HAP-1 (cell line): ENCODE data around the gene SNX4.
"Not testable (repeated sequence)": the region's sequence is repeated elsewhere in the genome, so short reads cannot be mapped to it uniquely, and the experiment has no call there.

Experiments
- DNase-seq, 2 experiments: peaks; one replicate each; pipeline ENCODE4 v3.0.0-alpha.2; 2016 to 2020; ENCODE audit warnings: low spot score in 2 of 2
- H3K27me3 ChIP-seq: fragments of 250-450 bp; sonication (Bioruptor Pico); 2 replicates; pipeline ENCODE4 v1.5.1; 2020; ENCODE audit warnings: low read depth, mild to moderate bottlenecking, moderate library complexity
- H3K36me3 ChIP-seq: fragments of 250-450 bp; sonication (Bioruptor Pico); replicated peaks from 2 replicates; pipeline ENCODE4 v1.5.1; 2020; ENCODE audit warnings: mild to moderate bottlenecking
- H3K4me1 ChIP-seq: fragments of 250-450 bp; sonication (Bioruptor Pico); 2 replicates; pipeline ENCODE4 v1.5.1; 2020; ENCODE audit warnings: mild to moderate bottlenecking
- H3K4me3 ChIP-seq: fragments of 250-450 bp; sonication (Bioruptor Pico); 2 replicates; pipeline ENCODE4 v1.5.1; 2020; ENCODE audit warnings: mild to moderate bottlenecking, moderate library complexity
- H3K9me3 ChIP-seq: fragments of 250-450 bp; sonication (Bioruptor Pico); 2 replicates; pipeline ENCODE4 v1.5.1; 2020; ENCODE audit warnings: mild to moderate bottlenecking, moderate library complexity
- in situ Hi-C: fragments of 300-500 bp; cut with MboI; formaldehyde crosslinking; loops from 3 replicates; pipeline ENCODE4 v1.14.3; 2020; ENCODE audit warnings: low sequenced_read_pairs, inconsistent platforms, mixed read lengths

Gene SNX4

GRCh38 chr3:125519678-125520562 is at the start of gene SNX4:
SNX4 (minus strand) TSS chr3:125520202; CDS start chr3:125520172, 30 bp downstream.
- peak; percentile 90 to 94 for DNase-seq
- H3K27me3 ChIP-seq: no peaks in the 10 kb centered on the region
- in situ Hi-C loops: no loop called here

GRCh38 chr3:125556314-125556713 is 36.3 kb upstream of the SNX4 start:
- in situ Hi-C loops: no loop called here
- H3K9me3 ChIP-seq: no peaks in the 10 kb centered on the region

More at GRCh38 chr3:125519678-125520562, at the start of gene SNX4:
- Histone ChIP-seq H3K36me3 (peaks cover 10% of the 10 kb centered on the region), H3K4me1 (peaks cover 4% of the 10 kb centered on the region), H3K4me3 (peak within 1 kb of the TSS; percentile 95), H3K9me3 (no peaks in the 10 kb centered on the region)

GRCh38 chr3:125552401-125552800 is 32.4 kb upstream of the SNX4 start:
- Histone ChIP-seq H3K4me1 (no peaks in the 10 kb centered on the region), H3K36me3 (peaks cover 3% of the 10 kb centered on the region; the same call in 1 of the 2 replicates), H3K9me3 (no peaks in the 10 kb centered on the region), H3K4me3 (no peak overlapping the region), H3K27me3 (no peaks in the 10 kb centered on the region)
- in situ Hi-C loops: no loop called here
- no peak for DNase-seq

More at GRCh38 chr3:125556314-125556713, 36.3 kb upstream of the SNX4 start:
- Histone ChIP-seq H3K36me3 (peaks cover 15% of the 10 kb centered on the region), H3K4me3 (no peak overlapping the region), H3K4me1 (no peaks in the 10 kb centered on the region), H3K27me3 (no peaks in the 10 kb centered on the region)
- DNase-seq: no peak

GRCh38 chr3:125528920-125529319 is 8.9 kb upstream of the SNX4 start:
- no peak overlapping the region for H3K4me3 ChIP-seq
- no peaks in the 10 kb centered on the region for H3K4me1 ChIP-seq
- in situ Hi-C loops: no loop called here
- H3K9me3 ChIP-seq: no peaks in the 10 kb centered on the region
- no peaks in the 10 kb centered on the region for H3K27me3 ChIP-seq
- no peak for DNase-seq
- peaks cover 7% of the 10 kb centered on the region for H3K36me3 ChIP-seq

GRCh38 chr3:125525153-125525552 is 5.2 kb upstream of the SNX4 start:
- in situ Hi-C loops: no loop called here
- Histone ChIP-seq H3K4me1 (peaks cover 4% of the 10 kb centered on the region; the same call in 1 of the 2 replicates), H3K36me3 (peaks cover 3% of the 10 kb centered on the region), H3K9me3 (no peaks in the 10 kb centered on the region), H3K27me3 (no peaks in the 10 kb centered on the region), H3K4me3 (no peak overlapping the region)
- no peak for DNase-seq

- H3K36me3 ChIP-seq, H3K9me3 ChIP-seq, H3K4me1 ChIP-seq, H3K27me3 ChIP-seq, DNase-seq, in situ Hi-C loops: not testable (repeated sequence)
- H3K4me3 ChIP-seq: peak overlapping the region; percentile 95
These were observed 539 bp upstream of the SNX4 start for GRCh38 chr3:125520563-125520919.

- Histone ChIP-seq H3K9me3 (no peaks in the 10 kb centered on the region), H3K27me3 (no peaks in the 10 kb centered on the region), H3K36me3 (peaks cover 14% of the 10 kb centered on the region), H3K4me3 (no peak overlapping the region), H3K4me1 (peaks cover 2% of the 10 kb centered on the region)
- no peak for DNase-seq
- in situ Hi-C loops: no loop called here
These were observed 4.6 kb downstream of the SNX4 start for GRCh38 chr3:125515421-125515820.

GRCh38 chr3:125513490-125514115 is 6.4 kb downstream of the SNX4 start:
- in situ Hi-C loops: no loop called here
- Histone ChIP-seq H3K27me3 (no peaks in the 10 kb centered on the region), H3K36me3 (peaks cover 14% of the 10 kb centered on the region), H3K4me1 (no peaks in the 10 kb centered on the region; the same call in 1 of the 2 replicates), H3K9me3 (no peaks in the 10 kb centered on the region), H3K4me3 (no peak overlapping the region)
- DNase-seq: no peak

GRCh38 chr3:125512135-125512920 is 7.7 kb downstream of the SNX4 start:
- Histone ChIP-seq H3K4me3 (no peak overlapping the region), H3K9me3 (no peaks in the 10 kb centered on the region), H3K27me3 (no peaks in the 10 kb centered on the region), H3K36me3 (peaks cover 12% of the 10 kb centered on the region), H3K4me1 (no peaks in the 10 kb centered on the region)
- DNase-seq: no peak
- in situ Hi-C loops: no loop called here

GRCh38 chr3:125511420-125512118 is 8.4 kb downstream of the SNX4 start:
- Histone ChIP-seq H3K9me3 (no peaks in the 10 kb centered on the region), H3K4me3 (no peak overlapping the region), H3K36me3 (peaks cover 8% of the 10 kb centered on the region), H3K4me1 (no peaks in the 10 kb centered on the region), H3K27me3 (no peaks in the 10 kb centered on the region)
- no peak for DNase-seq
- in situ Hi-C loops: no loop called here

- peaks cover 18% of the 10 kb centered on the region for H3K36me3 ChIP-seq
- H3K9me3 ChIP-seq: no peaks in the 10 kb centered on the region
- no peaks in the 10 kb centered on the region for H3K4me1 ChIP-seq
- no peak overlapping the region for H3K4me3 ChIP-seq
- no peaks in the 10 kb centered on the region for H3K27me3 ChIP-seq
- in situ Hi-C loops: no loop called here
- no peak for DNase-seq
These were observed 12.9 kb downstream of the SNX4 start for GRCh38 chr3:125507128-125507527.

- H3K4me1 ChIP-seq: no peaks in the 10 kb centered on the region
- H3K36me3 ChIP-seq: peaks cover 43% of the 10 kb centered on the region
- no peaks in the 10 kb centered on the region for H3K27me3 ChIP-seq
- no peak for DNase-seq
- in situ Hi-C loops: no loop called here
- no peak overlapping the region for H3K4me3 ChIP-seq
- H3K9me3 ChIP-seq: no peaks in the 10 kb centered on the region
These were observed 21.4 kb downstream of the SNX4 start for GRCh38 chr3:125498630-125499029.

- no peaks in the 10 kb centered on the region for H3K9me3 ChIP-seq
These were observed 23.3 kb downstream of the SNX4 start for GRCh38 chr3:125496701-125497100.

More at GRCh38 chr3:125496701-125497100, 23.3 kb downstream of the SNX4 start:
- Histone ChIP-seq H3K4me1 (no peaks in the 10 kb centered on the region), H3K36me3 (peaks cover 45% of the 10 kb centered on the region), H3K27me3 (no peaks in the 10 kb centered on the region), H3K4me3 (no peak overlapping the region)
- DNase-seq: no peak
- in situ Hi-C loops: no loop called here
